HL-60/S4 treated with phorbol 12-myristate 13-acetate at 8.2 ng/mL for 4 days and 3 days (cell line): ENCODE data around the gene CENPV.
"Not testable (repeated sequence)": the region's sequence is repeated elsewhere in the genome, so short reads cannot be mapped to it uniquely, and the experiment has no call there.

Source experiments
- in situ Hi-C: fragments of 300-500 bp; cut with MboI; formaldehyde crosslinking; loops from 2 replicates; pipeline ENCODE4 v1.15.0; 2022; ENCODE audit warnings: low sequenced_read_pairs

Gene CENPV

DNA sequence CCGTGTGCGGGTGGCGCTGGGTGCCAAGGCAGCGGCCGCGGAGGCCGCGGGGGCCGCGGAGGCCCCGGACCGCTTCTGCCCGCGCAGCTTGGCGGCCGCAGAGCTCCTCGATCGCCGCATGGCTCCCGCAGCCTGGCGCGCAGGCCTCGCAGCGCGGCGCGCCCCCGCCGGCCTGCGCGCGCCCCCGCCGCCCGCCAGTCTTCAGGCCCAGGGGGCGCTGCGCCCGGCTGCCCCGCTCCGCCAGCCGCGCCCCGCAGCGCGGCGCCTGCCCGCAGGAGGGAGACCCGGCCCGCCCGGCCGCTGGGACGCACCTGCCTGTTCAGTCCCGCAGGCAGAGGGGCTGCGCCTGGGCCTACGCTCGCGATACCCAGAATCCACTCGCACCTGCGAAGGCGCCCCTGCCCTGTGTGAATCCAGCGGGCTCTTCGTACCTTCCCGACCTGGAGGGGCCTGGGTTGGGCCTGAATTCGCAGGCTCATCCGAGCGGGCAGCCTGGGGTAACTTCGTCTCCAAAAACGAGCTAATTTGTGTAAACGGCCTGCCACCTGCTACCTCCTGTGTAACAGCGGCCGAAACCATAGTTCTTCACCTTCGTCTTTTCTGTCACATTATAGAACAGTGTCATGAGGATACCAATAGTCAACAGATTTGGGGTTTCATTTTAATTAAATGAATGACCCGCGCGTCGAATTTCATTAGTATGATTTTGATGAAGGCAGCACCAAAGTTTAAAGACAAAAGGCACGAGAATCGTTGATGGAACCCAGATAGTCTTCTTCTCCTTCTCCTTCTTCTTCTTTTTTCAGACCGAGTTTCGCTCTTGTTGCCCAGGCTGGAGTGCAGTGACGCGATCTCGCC lies at the start of gene CENPV:
TSS of gene CENPV (minus strand) at position 153 of the 858 bp plus-strand sequence. CDS start at position 120, 33 bp downstream.
- in situ Hi-C loops: no loop called here

DNA sequence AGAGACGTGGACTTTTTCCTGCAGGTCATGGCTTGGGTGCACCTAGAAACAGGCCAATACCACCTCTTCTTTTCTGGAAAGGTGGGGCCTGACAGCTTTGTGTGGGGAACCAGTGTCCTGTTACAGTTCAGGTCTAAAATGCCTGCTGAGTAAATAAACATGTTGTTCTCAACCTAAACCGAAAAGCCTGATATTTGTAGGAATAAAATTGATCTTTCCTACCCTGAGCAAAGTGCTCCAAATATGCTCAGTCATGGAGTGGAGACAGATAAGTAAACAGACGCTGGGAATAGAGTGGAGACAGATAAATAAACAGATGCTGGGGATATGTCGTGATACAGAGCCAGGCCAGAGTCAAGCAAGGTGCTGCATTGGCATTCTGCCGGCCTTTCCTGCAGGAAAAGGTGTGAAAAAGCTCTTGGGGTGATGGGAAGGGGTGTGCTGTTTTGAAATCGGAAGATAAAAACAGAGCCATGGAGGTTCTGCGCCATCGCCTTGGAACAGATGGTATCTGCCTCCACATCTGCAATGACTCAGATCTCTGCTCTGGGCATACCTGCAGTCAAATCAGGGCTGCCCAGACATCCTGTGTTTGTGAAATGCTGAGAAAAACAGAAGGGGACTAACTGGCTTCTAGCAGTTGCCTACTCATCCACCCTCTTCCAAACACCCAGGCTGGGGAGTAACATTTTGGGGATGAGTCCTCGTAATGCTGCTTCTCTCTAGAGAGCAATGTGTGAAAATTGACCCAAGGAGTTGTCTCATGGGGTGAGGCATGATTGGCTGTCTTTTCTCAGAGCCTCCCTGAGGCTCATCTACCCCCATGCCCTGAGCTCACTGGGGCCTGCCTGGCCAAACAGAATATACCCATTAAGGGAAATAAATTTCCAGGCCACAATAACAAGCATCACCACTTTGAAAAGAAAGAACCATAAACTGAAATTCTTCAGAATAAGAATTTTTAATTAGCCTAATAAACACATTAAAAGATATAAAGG lies 45.3 kb upstream of the CENPV start:
- in situ Hi-C loops: no loop called here

- in situ Hi-C loops: not testable (repeated sequence)
Measured at GRCh38 chr17:16396693-16397092, 43.4 kb upstream of the CENPV start.

- in situ Hi-C loops: not testable (repeated sequence)
Measured at GRCh38 chr17:16395887-16396286, 42.6 kb upstream of the CENPV start.

DNA sequence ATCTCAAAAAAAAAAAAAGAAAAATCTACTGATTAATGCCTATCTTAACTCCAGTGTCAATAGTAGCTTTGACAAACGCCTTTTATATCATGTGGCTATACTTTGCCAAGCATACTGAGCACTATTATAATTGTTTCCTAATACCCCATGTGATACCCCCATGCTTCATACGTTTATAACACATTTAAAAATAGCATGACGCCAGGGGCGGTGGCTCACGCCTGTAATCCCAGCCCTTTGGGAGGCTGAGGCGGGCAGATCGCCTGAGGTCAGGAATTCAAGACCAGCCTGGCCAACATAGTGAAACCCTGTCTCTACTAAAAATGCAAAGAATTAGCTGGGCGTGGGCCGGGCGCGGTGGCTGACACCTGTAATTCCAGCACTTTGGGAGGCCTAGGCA lies 39.2 kb upstream of the CENPV start:
- in situ Hi-C loops: not testable (repeated sequence)

- in situ Hi-C loops: no loop called here
Measured at GRCh38 chr17:16391451-16391850, 38.2 kb upstream of the CENPV start.

DNA sequence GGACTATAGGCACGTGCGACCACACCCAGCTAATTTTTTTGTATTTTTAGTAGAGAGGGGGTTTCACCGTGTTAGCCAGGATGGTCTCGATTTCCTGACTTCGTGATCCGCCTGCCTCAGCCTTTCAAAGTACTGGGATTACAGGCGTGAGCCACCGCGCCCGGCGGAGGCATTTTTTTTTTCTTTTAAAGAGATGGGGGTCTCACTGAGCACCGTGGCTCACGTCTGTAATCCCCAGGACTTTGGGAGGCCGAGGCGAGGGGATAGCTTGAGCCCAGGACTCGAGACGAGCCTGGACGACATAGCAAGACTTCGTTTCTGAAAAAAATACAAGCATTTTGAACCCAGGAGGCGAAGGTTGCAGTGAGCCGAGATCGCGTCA lies 32.8 kb upstream of the CENPV start:
- in situ Hi-C loops: not testable (repeated sequence)

DNA sequence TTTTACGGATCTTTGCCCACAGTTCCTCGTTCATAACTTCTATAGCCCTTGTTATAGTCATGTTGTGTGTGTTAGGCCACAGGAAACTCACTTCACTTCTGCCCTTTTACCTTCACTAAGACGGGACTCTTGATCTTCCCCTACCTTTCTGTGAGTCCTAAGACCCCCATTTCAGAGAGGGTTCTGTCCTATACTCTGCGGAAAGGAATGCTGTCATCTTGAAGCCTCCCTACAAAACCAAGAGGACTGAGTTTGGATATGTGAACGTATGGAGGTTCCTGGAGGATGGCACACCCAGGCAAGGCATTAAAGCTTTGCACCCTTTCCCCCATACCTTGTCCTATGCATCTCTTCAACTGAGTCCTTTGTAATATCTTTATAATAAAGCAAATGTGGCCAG lies 31.3 kb upstream of the CENPV start:
- in situ Hi-C loops: no loop called here

- in situ Hi-C loops: no loop called here
Measured at GRCh38 chr17:16383772-16384287, 30.6 kb upstream of the CENPV start.

DNA sequence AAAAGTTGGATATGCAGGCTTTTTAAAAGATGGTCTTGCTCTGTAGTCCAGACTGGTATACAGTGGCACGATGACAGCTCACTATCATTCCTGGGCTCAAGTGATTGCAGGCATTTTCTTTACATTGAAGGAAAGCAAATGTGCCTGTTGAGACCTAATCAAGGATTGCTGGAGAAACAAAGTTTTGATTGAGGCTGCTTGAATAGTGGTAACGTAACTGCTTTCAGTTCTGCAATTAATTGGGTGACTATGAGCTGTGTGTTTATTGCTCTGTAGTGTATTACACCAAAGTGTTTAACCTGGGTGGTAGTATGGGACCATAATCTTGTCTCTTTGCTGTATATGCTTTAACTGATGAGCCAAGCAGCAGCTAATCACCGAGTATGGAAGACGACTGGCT lies 29.9 kb upstream of the CENPV start:
- in situ Hi-C loops: no loop called here

- in situ Hi-C loops: no loop called here
Measured at GRCh38 chr17:16381496-16381820, 28.2 kb upstream of the CENPV start.

DNA sequence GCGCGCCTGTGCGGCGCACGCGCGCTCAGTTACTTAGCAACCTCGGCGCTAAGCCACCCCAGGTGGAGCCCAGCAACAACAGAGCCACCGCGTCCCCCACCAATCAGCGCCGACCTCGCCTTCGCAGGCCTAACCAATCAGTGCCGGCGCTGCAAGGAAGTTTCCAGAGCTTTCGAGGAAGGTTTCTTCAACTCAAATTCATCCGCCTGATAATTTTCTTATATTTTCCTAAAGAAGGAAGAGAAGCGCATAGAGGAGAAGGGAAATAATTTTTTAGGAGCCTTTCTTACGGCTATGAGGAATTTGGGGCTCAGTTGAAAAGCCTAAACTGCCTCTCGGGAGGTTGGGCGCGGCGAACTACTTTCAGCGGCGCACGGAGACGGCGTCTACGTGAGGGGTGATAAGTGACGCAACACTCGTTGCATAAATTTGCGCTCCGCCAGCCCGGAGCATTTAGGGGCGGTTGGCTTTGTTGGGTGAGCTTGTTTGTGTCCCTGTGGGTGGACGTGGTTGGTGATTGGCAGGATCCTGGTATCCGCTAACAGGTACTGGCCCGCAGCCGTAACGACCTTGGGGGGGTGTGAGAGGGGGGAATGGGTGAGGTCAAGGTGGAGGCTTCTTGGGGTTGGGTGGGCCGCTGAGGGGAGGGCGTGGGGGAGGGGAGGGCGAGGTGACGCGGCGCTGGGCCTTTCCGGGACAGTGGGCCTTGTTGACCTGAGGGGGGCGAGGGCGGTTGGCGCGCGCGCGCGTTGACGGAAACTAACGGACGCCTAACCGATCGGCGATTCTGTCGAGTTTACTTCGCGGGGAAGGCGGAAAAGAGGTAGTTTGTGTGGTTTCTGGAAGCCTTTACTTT lies 27.6 kb upstream of the CENPV start, which contains the start of gene UBB:
TSS of gene UBB (plus strand) at position 452 of the 856 bp plus-strand sequence. CDS start 817 bp downstream, outside the sequence.
- in situ Hi-C loops: no loop called here

- in situ Hi-C loops: no loop called here
Measured at GRCh38 chr17:16379654-16380053, 26.4 kb upstream of the CENPV start.

DNA sequence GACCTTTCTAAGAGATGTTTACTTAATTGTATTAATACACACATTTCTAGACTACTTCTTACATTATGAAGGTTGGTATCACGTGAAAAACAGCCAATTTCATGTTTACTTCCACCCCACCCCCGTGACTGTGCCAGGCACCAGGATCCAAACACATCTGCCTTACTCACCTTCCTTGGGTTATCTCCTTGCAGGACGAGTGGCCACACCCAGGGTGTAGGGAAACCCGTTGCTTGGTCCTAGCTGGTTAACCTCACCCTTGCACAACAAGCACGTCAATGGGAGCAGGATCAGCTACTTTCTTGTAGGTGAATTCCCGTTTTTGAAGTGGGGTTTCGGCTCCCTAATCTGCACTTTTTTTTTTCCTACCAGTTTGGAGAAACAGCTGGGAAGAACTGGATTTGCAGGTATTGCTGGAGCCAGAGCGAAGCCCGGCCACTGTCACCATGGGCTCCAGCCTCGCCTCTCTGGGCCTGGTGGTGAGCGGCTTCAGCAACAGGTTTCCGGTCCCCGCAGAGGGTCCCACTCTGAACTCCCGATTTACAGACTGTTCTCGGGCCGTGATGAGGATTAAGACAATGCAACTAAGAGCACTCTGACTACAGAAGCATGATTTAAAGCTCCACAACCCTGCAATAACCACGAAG lies 25.5 kb upstream of the CENPV start:
- in situ Hi-C loops: no loop called here

GRCh38 chr17:16377941-16378341 lies 24.7 kb upstream of the CENPV start:
- in situ Hi-C loops: no loop called here

DNA sequence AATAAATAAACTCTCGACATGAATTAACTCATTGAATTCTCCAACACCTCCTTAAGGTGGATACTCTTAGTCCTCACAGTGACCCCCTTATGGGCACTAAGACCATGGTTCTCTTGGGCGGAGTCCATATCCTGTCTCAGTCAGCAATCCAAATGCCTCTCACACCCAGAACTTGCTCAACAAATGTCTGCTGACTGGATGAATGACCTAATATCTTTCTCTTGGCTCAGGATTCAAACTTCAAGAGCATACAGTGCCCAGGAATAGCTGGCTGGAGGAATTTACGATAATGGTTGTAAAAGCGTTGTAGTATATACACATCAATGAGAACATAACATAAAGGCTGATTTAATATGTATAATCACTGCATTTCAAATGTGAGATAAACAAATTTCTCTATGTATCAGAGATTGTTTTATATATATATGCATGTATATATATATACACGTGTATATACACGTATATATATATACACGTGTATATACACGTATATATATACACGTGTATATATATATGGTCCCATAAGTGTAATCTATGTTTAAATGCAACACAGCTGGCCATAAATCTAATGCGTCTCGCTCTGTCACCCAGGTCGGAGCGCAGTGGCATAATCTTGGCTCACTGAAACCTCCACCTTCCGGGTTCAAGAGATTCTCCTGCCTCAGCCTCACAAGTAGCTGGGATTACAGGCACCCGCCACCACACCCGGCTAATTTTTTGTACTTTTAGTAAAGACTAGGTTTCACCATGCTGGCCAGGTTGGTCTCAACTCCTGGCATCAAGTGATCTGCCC lies 21.1 kb upstream of the CENPV start:
- in situ Hi-C loops: no loop called here

- in situ Hi-C loops: no loop called here
Measured at GRCh38 chr17:16371742-16372141, 18.5 kb upstream of the CENPV start.

GRCh38 chr17:16364625-16365024 lies 11.4 kb upstream of the CENPV start:
- in situ Hi-C loops: no loop called here
